ENCODE measurements around the gene FKBP11.
"Not testable (repeated sequence)": the region's sequence is repeated elsewhere in the genome, so short reads cannot be mapped to it uniquely, and the experiment has no call there.

The FKBP11 gene

DNA sequence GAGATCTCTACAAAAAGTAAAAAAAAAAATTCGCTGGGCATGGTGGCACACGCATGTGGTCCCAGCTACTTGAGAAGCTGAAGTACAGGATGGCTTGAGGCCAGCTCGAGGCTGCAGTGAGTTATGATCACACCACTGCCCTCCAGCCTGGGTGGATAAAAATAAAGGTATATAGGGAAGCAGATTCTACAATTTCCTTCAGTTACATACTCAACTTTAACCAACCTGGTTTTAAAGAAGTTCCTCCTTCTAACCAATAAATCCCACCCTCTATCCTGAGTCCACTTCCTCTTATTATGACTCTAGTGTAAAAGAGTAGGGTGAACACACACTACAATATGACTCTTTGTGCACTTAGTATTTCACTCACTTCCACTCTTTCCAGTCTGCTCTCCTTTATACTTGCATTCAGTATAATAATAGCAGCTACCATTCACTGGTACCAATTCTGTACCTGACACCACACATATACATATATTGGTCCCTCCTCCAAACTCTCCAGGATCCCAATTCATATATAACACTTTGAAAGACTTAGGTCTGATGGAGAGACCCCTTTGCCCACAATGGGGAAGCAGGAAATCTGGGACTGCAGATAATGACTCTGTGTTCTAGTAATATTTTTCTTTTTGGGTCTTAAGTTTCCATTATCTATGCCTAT, 29.7 kb upstream of the FKBP11 start:
- DNase-seq = no peak

DNA sequence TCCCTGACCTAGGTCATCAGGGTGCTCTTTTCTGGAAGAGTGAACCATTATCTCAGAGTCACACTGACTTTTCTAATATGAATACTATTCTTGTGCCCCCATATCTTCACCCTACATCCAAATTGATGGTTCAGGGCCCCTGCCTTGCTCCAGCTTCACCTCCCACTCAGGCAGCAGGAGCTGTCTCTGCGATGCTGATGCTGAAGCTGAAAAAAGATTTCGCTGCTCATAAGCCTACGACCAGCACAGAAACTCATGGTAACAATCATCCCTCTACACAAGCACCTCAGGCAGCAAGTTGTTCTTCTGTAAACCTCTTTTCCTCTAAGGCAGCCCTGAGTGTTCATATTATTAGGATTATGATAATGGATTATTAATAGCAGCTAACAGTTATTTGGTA, 28.8 kb upstream of the FKBP11 start:
- DNase-seq = no peak

DNA sequence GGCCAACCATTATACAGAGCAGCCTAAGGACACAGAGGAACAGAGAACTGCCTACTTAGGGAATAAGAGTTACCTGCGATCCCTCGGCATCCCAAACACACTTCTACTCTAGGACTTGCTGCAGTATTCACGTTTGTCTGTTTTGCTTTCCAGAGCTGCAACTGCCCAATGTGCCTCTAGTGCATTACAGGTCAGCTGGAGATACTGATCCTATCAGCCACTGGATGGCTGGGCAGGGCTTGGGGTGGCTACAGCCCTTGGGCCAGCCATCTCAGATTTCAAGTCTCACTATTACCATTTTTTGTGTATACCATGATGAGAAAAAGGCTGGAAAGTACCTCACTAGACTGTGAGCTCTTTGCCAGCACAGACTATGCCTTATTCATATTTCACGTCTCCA, 27.4 kb upstream of the FKBP11 start:
- DNase-seq = no peak

DNA sequence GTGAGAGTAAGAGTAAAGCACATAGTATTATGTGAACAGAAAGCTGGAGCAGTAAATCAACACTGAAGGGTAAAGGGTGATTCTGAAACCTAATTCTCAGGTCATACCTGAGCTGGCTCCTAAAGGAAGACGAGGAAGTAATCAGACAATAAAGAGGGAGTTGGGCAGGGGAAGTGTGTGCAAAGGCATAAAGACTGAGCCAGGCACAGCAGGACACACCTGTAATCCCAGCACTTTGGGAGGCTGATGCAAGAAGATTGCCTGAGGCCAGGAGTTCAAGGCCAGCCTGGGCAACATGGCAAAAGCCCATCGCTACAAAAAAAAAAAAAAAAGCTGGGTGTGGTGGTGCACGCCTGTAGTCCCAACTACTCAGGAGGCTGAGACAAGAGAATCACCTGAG, 22.4 kb upstream of the FKBP11 start:
- DNase-seq = no peak

DNA sequence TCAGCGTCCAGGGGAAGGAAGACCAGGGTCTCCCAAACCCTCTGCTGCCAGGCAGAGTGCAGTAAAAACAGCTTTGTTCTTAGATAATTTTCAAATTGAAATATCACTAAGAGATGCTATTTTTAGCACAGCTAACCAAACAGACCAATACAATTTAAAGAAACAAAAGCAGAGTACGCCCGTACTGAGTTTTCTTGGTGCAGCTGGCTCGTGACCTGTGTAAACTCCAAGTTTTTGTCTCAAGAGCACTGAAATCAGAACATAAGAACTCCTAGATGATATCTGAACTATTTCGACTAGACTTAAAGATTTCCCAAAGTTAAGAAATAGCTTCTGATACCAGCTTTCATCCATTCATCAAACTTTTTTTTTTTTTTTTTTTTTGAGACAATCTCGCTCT, 21.7 kb upstream of the FKBP11 start:
- DNase-seq = no peak

DNA sequence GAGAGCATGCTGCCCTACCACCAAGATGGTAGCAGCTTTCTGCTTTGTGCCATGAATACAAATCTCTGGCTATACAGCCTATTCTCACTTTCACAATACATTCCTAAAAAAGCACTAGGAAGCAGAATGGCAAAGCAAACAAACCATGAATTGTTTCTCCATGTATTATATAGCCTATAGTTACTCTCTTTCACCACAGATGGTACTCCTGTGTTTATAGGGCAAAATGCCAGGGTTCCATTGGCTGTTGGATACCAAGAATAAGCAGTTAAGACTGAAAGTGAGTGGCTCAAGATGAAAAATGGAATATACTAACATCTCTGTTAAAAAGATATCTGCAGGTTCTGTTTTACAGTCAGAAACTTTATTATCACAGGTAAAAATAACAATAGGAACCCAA, 20.9 kb upstream of the FKBP11 start:
- no peak for DNase-seq

DNA sequence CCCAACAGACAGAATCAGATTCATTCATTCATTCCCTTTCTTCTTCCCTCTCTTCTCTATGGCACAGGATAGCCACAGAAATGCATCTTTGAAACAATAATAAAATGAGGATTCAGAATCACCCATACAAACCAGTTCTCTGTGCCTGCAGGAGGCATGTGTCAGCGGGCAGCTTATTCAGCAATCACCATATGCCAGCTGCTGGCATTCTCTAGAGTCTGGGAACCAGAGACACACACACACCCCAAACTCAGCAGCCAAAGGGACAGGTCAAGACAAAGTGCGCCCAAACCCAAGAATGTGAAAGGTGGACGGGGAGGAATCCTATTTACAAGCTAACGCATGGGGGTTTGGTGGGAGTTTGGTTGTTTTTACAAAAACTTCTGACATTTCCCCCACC, 17.9 kb upstream of the FKBP11 start:
- no peak for DNase-seq

DNA sequence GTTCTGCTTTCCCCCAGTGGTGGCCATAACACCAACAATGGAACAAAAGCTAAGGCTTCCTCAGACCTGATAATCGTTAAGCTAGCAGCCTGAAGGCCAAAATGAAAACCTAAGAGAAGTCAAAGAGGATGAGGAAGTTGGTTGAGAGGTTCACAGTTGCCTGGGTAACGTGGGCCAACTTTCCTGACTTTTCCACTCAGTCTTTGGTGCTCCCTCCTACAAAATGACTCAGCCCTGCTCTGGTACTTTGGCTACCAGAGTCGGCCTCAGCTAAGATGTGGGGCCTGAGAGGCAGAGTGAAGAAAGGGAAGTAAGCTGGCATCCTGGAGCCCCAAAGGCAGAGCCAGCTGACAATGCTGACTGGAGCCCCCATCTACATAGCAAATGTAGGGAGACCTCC, 14.9 kb upstream of the FKBP11 start:
- no peak for DNase-seq

DNA sequence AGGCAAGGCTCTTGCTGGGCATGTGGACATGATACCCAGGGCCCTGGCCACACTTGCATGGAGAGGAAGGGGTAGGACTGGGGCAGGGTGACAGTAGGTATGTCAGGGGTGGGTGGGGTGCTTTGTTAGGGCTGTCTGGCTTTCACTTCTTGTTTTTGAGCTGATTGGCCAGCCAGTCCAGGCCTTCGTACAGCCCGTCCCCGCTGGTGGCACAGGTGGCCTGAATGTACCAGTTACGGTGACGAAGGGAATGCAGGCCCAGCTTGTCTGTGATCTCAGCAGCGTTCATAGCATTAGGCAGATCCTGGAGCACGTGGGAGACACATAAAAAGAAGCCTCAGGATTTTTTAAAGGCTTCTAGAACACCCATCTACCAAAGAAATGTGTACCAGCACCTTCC, 13.5 kb upstream of the FKBP11 start:
- DNase-seq = no peak

DNA sequence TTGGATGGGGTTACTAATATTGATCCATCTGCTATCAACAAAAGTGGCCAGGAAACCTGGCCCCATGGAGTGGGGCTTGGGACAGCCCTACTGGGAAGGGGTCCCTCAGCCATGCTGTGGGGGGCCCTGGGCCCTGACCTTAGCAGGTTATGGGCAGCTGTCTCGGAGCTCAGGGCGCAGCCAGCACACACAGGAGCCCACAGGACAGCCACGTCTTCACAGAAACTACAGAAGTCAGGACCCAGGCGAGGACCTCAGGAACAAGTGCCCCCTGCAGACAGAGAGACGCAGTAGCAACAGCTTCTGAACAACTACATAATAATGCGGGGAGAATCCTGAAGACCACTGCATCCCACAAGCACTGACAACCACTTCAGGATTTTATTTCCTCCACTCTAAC, 11.9 kb upstream of the FKBP11 start:
- no peak for DNase-seq

DNA sequence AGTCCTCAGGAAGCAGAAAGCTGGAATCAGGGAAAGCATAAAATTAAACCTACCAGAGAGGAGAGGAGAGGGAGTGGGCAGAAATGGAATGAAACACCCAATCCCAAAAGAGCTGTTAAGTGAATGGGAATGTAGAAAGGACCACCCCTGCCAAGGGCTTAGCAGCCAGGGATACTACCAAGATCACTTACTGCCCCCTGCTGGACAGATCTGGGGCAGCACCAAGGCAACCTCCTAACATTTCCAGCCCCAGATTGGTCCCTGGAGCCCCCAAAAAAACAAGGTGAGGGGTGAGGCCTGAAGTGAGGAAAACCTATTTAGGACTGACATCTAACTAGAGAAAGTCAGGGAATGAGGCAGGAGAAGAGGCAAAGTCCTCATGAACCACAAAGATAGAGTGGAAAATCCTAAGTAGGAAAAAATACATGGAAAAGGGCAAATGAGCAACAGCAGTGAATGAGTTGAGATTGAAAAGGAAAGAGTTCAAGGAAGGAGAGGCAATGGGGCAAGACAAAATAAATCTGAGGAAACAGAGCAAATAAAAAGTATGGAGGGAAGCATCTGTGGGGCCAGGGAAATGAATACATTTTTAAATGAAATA, 11.2 kb upstream of the FKBP11 start:
- DNase-seq = peak; percentile 71

DNA sequence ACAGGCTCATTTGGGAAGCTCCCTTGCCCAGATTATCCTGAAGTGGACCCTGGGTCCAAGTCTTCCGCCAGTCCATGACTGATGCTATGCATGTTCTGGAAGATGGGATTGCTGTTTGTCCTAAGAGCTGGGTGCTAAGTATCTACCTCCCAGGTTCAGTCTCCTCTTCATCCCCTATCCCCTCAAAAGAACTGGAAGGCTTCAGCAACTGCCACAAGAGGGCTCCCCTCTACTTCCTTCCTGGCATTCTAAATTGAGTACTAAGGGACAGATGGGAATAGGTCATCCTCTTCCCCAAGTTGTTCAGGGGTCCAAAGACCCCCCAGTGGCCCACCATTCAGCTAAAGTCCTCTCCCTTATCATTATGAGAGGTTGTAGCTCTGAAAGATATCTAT, 9.0 kb upstream of the FKBP11 start:
- no peak for DNase-seq

DNA sequence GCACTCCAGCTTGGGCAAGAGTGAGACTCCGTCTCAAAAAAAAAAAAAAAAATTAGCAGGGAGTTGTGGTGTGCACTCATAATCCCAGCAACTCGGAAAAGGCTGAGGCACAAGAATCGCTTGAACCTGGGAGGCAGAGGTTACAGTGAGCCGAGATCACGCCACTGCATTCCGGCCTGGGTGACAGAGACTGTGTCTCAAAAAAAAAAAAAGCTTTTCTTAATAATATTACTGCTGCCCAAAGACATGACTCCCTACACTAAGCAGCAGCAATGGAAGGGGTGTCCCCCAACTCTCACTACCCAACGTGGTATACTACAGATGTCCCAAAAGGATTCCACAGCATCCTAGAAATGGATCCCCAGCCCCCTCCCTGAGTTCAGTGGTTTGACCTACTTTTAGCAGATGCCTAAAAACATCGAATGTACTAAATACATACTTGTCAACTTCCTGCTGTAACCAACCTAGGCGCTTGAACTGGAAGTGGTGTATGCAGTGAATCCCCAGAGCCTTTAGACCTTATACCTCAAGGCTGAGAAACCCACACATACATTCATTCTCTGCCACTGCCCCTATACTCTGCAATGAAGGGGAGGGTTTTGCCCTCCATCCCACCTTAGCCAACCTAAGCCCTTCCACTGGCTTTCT, 8.5 kb upstream of the FKBP11 start:
- peak; percentile 21 for DNase-seq

DNA sequence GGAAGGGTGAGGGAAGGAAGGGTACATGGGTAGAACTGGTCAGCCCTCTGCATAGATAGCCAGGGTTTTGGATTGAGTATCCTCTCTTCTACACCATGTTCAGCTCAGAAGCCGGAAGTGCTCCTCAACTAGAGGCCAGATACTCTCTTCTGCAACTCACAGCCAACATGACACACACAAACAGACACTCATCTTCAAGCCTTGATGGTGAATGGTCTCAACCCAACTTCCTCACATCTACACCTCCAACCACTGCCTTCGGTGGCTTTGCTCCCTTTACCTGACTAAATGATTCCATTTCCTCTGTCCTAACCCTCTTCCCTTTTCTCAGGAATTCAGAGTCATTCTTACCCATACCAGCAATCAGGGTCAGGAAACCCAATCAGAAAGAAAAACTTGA, 7.6 kb upstream of the FKBP11 start:
- no peak for DNase-seq

DNA sequence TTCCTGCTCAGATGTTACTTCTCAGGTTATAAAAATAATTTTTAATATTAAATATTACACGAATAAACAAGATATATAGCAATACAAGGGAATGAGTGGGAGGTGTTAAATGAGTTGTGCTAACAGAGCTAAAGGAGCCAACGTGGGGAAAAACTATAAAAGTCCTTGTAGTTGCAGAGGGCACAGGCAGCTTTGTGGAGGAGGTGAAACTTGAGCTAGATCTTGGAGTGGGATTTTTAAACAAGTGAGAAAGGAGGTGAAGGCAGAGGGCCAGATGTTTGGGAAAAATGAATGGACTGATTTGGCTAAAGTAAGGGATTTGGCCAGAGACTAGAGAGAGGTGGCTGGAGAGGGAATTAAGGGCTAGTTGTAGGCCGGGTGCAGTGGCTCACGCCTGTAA, 5.2 kb upstream of the FKBP11 start:
- no peak for DNase-seq

DNA sequence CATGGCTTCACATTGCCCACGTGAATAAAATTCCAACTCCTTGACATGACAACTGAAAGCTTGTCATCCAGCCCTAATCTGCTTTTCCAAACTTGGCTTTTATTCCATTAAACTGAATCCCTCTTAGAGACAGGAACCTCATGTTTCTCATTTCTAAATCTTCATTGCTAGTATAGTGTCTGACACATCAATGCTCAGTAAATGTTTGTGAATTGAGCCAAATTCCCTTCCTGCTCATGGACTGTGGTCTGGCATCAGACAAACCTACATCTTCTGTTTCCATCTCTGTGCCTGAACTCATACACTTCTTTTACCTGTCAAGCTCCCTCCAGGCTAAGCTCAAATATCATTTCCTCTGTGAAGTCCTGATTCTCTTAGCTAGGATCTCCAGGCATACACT, 4.3 kb upstream of the FKBP11 start:
- DNase-seq = no peak

DNA sequence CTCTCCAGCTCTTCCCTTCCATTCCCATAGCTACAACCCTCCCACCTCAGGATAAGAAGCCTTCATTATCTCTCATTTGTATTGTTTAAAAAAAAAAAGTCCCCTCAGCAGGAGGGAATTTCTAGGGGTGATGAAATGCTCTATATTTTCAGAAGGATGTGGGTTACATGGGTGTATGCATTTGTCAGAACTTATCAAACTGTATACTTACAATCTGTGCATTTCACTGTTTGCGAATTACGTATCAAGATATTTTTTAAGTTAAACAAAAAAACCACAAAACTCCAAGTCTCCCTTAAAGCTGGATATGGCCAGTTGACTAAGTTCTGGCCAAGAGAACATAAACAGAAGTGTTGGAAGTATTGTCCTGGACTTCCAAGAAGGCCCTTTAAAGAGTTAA, 2.0 kb upstream of the FKBP11 start:
- no peak for DNase-seq

DNA sequence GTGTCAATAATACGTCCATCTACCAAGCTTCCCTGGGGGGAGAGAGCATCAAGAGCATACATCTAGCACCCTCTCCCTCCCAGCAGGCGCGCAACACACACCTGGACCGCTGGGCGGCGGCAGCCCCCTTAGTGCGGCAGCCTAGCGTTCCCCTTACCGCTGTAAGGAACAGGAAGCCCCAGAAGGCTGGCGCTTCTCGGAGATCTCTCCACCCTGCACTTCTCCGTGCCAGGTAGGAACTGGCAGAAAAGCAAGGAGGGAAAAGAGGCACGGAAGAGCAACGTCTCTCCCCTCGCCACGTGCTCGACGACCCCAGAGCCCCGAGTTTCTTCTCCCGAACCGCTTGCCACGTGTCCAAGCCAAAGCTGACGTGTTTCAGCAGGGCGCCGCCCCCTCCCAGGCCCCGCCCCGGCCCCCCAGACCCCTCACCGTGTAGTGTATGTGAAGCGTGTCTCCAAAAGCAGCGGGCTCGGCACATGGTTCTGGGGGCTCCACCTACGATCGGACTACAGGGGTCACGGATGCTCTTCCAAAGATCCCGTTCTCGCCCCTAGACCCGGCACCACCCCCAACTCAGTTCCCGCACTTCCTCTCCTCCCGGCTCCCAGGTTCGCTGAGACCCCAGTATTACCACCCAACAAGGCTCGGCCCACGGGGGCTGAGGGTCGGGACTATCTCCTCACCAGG, 532 bp downstream of the FKBP11 start:
- DNase-seq = peak; percentile 71

DNA sequence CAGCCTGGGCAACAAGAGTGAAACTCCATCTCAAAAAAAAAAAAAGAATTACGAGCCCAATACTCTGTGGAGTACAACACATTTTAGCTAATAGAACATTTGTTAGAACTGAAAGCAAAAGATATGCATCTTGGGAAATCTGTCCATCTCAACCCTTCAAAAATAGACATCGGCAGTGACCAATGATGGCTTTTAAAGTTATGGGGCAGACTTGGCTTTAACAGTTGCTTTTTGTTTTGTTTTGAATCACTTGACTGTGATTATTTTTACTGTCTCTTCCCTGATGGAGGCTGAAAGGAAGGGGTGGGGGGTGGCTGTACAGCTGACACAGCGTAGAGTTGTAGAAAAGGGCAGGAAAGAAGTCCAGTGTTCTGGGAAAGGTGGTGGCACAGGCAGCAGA, 2.2 kb downstream of the FKBP11 start:
- DNase-seq = no peak

DNA sequence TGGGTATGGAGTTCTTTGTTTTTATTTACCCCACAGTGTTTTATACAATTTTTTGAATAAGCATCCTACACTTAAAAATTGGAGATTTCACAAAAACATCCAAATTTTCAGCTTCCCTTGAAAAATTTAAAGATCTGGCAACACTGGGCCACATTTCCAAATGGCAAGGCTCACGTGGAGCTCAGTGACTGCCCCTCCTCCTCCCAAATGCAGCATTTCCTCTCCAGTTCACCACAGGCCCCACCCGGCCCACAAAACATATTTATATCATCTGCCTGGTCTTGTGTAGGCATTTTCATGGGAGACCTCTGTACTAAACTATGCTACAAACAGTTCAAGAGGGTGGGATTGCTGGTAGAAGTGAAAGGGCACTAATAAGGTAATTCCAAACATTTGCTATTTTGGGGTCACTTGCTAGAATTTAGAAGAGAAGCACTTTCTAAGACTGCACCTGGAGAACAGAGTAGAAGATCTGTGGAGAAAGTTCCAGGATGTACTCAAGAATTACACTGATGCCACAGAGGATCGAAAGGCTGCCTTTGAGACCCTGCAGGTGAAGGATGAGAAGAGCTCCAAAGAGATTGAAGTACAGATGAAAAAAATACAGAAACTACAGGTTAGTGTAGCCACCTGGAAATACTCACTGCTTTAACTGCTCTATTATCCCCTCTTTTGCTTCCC, 7.3 kb downstream of the FKBP11 start:
- DNase-seq = peak; percentile 16

DNA sequence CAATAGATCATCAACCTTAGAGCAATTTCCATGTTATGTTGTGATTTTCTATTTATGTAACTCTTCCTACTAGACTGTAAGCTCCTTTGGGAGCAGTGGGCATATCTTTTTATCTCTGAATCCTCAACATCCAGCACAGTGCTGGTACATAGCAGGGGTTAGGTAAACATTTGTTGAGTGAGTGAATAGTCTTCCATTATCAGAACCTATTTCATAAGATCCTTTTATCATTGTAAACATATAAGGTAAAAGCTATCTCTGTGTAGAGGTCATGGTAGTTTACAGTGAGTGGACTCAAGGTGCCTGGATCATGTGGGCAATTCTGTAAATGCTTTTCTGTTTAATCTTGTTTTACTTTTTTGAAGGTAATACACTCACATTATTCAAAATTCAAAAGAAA, 15.1 kb downstream of the FKBP11 start:
- no peak for DNase-seq

DNA sequence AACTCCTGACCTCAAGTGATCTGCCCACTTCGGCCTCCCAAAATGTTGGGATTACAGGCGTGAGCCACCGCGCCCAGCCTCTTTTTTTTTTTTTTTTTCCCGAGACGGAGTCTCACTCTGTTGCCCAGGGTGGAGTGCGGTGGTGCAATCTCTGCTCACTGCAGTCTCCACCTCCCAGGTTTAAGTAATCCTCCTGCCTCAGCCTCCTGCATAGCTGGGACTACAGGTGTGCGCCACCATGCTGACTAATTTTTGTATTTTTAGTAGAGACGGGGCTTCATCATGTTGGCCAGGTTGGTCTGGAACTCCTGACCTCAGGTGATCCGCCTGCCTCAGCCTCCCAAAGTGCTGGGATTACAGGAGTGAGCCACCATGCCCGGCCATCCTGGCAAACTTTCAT, 15.6 kb downstream of the FKBP11 start:
- DNase-seq = not testable (repeated sequence)

DNA sequence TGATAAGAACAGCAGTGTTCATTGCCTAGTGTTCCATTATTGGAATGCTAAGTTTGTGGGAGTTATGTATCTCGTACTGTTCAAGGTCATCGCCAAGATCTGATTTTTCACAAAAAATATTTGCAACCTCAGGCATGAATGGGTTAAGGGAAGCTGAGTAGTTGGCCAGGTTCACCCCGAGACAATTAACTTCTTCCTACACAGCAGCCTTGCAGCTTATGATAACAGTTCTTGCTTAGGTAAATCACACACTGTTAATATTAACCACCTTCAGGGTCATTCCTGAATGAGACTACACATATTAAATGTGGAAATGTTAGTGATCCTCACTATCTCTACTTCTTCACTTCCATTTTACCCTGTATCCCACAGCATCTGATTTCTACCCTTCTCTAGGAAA, 18.0 kb downstream of the FKBP11 start:
- DNase-seq = no peak

DNA sequence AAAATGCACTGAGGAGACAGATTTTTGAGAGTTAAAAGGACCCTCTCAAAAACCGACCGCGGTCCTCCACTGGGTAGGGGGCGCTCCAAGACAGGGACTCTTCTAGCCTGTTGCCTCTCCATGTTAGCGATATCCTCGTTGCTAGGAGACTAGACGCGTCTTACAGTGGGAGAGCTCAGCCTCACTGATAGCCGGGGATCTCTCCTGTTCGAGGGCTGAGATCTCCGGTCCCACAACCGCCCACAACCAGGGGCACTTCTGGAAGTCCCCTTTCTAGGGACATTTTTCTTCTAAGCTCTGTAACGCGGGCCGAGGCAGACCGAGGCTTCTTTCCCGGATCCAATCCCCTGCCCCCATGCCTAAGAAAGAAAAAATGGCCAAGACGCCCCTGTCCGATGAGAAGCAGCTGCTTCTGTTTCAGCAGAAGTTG, 21.3 kb downstream of the FKBP11 start:
- peak; percentile 81 for DNase-seq

Measured in stimulated activated naive CD4-positive, alpha-beta T cell treated with Interleukin-2 at 50 U/mL for 16 hours (primary cell).